Suprapubic skin (tissue), 3 donors: ENCODE data around the gene TCF3.

Source experiments
- CTCF ChIP-seq, 2 donors: fragments of 200-600 bp in 1 of 2; fragments of 450-650 bp in 1 of 2; sonication (generic) in 1 of 2; IDR thresholded peaks; one replicate each; pipeline ENCODE4 v1.5.1; 2016 to 2019; ENCODE audit warnings: antibody characterized with exemption in 2 of 2, mild to moderate bottlenecking in 1 of 2, moderate library complexity in 1 of 2
- POLR2AphosphoS5 ChIP-seq, 3 donors: sonication (generic); formaldehyde crosslinking; IDR thresholded peaks; one replicate each; pipeline ENCODE4 v1.6.1; 2017; ENCODE audit warnings: antibody characterized with exemption in 3 of 3

- TF ChIP-seq POLR2AphosphoS5 (IDR thresholded peaks at IDR 0.05) (no peak), CTCF (IDR thresholded peaks at IDR 0.05) (no peak)
These were observed 6.0 kb upstream of the TCF3 start for GRCh38 chr19:1658150-1659083.
